GM21515 (cell line): ENCODE results near the gene COL6A1.

Experiments used
- ATAC-seq: cut with Tn5 transposase; IDR thresholded peaks from one replicate; pipeline ENCODE4 v1.9.1; 2021; ENCODE audit not compliant: unreplicated experiment

The COL6A1 gene

DNA sequence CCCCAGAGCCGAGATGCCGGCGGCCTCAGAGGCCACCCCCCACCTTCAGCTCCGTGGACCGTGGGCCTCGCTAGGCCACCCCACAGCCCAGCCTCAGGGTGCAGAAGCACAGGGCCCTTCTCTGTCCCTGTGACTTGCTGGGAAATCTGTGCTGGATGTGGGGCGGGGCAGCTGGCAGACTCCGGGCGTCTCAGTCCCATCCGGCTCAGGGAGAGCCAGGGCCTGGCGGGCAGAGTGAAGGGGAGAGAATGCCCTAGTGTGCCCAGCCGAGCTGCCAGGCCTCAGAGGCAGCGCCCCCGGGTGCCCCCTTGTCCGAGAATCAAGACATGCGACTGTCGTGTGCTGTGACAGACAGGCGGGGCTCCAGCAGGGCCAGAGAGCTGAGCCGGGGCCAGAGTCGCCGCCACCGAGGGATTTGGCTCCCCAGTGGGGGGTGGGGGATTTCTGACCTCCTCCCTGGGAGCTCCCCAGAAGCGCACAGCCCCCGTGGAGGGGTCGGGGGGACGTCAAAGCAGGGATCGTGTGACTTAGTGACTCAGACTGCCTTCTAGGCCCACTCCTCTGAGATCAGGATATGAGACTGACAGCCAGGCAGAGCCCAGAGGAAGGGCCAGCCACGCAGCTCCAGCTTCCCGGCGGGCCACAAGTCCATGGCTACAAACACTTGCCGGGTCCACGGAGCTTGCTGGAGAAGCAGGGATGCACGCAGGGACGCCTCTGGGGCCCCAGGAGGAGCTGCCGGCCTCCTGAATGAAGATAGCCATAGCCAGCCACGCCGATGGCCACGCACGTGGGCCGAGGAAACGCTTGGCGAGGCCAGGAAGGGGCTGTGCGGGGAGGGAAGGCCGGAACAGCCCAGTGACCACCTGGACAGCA lies 11.9 kb downstream of the COL6A1 start:
- ATAC-seq: no peak

DNA sequence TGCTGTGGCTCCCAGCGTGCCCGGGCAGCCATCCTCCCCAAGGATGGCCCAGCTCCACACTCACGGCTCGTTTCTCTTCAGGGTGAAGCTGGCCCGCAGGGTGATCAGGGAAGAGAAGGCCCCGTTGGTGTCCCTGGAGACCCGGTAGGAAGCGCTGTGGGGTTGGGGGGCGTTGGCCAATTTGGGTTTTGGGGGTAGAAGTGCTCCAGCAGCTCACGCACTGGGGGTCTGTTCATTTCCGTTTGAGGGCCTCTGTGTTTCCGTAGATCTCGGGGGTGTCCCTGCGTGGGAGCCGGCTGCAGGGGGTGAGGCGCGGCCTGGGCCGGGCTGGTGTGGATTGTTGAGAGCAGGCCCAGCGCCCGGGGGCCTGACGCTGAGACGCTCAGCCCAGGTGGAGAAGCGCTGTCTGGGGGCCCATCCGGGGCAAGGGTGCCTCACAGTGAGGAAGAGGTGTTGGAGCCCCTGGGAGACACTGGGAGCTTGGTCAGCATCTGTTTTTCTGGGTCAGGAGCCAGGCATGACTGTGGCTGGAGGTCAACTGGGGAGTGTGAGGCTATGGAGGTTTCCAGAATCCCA lies 12.6 kb downstream of the COL6A1 start:
- ATAC-seq: no peak

DNA sequence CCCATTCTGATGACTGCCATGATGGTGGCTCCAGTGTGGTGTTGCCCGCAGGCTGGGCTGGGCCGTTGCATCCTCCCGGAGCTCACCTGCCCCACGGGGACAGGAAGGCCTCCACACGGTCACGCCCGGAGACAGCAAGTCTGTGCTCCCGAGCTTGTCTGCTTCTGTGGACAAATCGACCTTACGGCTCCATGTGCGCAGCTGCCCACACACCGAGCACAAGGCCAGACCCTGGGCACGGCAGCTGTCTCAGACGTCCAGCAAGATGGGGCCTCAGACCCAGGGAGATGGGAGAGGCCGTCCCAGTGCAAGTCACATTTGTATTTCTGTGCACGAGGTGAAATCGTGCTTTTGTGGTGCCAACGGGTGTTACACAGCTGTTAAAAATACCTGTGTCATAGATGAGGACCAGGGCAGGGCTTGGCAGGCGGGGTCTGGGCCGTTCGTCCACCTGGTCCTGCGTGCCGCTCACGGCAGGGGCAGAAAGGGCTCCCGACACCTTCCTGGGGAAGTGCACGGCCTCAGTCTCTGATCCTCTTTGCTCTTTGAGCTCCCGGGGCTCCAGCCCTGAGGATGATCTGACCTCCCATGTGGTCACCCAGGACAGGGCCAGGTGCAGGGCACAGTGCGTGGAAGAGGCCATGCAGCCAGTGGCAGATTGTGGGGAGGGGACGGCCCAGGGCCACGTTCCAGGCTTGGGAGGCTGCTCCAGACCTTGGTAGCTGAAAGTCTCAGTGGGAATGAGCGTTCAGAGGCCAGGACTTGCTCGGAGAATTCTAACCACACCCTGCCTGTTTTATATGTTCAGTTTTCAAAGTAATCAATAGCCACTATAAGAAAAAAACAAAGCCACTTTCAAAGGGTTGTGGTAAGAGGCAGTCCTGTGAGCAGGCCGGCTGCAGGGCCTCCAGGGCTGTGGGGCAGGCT lies 13.5 kb downstream of the COL6A1 start:
- no peak for ATAC-seq

DNA sequence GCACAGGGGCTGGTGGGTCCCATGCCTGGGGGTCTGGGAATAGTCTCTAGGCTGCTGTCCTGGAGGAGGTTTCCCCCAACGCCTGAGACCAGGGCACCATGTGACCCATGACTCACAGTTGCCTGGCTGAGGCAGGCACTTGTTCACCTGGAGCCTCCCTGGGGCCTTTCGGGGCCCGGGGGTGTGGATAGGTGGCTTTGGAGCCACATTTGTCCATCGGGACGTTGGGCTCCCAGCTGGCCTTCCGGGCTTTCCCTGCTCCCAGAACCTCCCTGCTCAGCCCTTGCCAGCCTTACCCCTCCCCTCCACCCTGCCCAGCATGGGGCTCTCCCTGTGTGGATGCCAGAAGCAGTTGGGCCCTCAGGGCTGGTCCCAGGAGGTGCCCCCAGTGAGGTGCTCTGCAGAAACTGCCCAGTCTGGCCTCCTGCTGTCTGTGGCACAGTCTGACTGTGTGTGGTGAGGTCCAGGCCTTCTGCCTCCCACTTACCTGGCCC lies 14.2 kb downstream of the COL6A1 start:
- ATAC-seq: no peak

DNA sequence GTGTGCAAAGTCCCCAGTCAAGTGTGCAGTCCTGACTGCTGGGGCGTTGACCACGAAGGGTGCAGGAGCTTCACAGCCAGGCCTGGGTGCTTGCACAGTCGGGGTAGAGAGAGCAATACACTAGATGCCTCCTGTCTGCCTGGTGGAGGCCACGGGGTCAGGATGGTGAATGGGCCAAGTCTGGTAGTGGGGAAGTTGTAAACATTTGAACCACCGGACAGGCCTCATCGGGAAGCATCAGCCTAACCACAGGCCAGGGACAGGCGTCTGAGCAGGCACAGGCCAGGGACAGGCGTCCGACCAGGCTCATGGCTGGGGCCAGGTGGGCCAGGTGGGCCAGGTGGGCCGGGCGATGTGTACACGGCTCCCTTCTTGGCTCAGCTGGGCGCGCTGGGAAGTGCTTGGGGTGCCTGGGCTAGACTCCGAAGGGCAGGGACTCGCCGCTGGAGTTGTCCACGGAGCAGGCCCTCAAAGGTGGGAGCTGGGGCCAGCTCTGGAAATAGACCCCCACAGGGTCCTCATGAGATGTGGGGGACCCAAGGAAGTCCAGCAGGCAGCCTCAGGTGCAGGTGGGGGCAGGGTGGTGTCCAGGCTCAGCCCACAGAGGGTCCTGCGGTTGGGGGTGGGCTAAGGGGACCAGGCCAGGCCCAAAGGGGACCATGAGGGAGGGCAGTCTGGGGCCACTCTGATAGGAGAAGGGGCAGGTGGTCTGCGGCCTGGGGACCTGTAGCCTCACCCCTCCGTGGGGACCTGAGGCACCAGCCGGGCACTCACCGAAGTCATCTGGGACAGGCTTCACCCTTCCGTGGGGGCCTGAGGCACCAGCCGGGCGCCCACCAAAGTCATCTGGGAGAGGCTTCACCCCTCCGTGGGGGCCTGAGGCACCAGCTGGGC lies 15.0 kb downstream of the COL6A1 start:
- ATAC-seq: no peak

DNA sequence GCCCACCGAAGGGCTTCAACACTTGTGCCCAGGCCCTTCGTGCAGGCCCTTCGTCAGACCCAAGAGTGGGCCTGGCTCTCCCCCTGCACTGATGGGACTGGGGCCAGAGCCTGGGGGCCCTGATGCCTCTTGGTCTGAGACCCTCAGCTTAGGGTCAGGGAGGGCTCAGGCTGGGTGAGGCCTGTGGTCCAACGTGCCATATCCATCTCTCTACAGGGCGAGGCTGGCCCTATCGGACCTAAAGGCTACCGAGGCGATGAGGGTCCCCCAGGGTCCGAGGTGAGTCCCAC lies 15.6 kb downstream of the COL6A1 start:
- ATAC-seq: no peak

DNA sequence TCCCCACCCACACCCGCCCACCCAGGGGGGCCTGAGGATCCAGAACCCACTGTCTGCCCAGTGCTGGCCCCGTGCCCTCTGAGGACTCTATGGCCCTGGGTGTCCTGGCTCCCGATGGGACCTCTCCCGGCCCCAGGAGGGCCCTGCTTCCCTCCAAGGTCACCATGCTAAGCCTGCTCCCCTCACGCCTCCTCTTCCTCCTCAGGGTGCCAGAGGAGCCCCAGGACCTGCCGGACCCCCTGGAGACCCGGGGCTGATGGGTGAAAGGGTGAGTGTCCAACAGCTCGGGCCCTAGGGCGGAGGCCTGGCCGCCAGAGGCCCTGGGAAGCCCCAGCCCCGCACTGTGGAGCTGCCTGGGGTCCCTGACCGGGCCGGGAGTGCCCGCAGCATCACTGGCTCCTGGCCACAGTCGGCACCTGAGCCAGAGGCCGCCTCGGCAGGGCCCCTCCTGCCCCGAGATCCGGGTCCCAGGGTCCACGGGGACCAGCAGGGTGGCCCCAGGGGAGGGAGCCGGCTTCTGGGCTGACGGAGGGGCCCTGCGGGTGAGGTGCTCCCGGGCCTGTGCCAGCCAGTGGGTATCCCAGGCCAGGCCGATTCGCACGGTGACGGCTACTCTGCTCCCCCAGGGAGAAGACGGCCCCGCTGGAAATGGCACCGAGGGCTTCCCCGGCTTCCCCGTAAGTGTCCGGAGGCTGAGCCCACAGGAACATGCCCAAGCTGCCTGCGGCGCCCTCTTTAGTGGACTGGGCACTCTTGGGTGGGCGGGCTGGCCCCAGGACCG lies 16.1 kb downstream of the COL6A1 start:
- no peak for ATAC-seq

DNA sequence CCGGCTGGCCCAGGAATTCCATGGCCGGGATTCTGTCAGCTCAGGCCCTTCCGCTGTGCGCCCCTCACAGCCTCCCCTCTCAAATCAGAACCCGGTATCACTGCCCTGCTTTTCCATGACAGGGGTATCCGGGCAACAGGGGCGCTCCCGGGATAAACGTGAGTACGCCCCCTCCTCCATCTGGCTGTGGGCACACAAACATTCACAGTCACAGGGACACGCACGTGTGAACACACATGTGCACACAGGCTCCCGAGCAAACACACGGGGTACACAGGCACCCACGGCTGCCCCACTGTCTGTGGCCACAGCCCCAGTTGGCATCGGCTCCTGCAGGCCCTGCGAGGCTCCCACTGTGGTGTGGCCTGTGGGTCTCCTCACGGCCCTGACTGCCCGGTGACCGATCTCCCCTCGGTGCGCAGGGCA lies 16.7 kb downstream of the COL6A1 start:
- ATAC-seq: no peak

DNA sequence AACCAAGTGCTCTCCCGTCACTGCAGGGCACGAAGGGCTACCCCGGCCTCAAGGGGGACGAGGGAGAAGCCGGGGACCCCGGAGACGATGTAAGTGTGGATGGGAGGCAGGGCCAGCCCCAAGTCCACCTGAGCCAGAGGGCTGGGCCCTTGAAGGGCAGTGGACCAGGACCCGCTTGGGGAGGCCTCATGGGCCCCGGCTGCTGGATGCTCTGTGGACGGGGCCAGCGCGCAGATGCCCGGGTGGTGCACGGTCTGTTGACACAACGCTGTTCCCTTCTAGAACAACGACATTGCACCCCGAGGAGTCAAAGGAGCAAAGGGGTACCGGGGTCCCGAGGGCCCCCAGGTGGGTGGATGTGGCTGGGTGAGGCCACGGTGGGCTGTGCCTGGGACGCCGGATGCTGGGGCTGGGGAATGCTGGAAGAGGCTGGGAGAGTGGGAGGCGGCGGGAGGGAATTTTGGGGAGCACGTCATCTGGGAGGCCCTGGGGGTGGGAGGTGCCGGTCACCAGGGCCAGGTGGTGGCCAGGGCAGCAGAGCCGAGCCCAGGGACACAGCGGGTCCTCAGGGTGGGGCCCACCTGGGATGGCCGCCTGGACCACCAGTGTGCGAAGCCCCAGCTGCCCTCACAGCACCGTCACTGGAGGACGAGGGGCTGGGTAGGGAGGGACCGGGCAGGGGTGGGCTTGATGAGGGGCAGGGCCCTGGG lies 17.5 kb downstream of the COL6A1 start:
- ATAC-seq: no peak

DNA sequence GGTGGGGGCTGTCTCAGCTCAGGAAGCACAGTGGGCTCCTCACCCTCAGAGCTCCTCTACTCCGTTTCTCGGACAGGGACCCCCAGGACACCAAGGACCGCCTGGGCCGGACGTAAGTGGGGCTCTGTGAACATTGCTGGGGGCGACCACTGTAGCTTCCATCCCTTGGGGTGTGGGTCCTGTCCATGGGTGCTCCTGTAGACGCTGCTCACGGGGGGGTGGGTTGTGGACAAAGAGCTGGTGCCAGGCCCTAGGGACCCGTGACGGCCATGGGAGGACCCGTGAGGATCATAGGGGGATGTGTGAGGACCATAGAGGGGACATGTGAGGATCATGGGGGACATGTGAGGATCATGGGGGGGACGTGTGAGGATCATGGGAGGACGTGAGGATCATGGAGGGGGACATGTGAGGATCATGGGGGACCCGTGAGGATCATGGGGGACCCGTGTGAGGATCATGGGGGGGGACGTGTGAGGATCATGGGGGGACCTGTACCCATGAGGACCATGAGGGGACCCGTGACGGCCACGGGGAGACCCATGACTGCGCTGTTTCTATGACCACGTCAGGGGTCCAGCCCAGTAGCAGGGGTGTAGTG lies 18.1 kb downstream of the COL6A1 start:
- no peak for ATAC-seq

DNA sequence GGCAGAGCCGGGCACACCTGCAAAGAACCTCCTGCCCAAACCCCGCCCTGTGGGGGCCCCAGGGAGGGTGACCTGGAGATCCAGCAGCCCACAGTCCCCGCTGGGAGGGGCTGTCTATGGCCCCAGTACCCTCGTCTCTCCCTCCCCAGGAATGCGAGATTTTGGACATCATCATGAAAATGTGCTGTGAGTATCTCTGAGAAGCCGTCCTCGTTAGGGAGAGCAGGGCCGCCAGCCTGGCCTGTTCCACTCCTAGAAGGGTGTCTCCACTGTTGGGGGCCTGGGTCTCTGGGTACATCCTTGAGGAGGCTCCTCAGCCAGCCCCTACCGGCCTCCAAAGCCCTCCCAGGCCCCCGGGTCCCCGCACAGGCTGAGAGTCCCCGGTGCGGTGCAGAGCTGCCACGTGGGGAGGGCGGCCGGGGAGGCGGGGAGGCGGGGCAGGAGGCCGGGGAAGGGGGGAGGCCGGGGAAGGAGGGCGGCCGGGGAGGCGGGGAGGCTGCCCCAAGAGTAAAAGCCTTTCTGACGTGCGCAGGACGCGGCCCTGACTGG lies 18.7 kb downstream of the COL6A1 start:
- no peak for ATAC-seq

DNA sequence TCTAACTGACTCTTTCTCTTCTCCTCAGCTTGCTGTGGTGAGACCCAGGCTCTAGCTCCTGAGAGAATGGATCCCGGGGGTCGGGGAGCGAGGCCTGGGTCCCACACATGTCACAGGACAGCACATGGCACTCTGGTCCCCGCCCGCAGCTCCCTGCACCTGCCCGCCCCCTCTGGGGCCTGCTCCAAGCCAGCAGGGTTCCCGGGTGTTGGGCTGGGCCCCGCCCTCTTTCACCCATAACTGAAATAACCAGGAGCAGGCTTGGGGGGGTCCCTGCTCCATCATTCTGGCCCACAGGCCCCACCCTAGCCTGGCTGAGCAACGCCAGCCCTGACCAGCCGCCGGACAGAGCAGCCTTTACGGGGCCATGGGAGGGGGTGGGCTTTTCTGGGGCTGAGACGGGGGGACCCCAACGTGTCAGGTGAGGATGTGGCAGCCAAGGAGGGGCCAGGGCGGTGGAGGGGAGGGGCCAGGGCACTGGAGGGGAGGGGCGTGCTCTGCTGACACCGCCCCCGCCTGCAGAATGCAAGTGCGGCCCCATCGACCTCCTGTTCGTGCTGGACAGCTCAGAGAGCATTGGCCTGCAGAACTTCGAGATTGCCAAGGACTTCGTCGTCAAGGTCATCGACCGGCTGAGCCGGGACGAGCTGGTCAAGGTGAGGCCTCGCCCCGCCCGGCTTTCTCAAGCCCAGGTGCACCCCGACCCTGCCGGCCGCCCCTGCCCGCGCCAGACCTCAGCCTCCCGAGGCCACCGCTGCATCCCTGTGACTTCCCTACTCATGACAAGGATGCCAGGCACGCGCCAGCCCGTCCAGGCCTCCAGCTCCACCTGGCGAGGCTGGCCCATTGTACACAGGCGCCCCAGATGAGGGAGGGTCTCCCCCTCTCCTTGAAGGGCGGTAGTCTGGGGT lies 19.4 kb downstream of the COL6A1 start:
- no peak for ATAC-seq

DNA sequence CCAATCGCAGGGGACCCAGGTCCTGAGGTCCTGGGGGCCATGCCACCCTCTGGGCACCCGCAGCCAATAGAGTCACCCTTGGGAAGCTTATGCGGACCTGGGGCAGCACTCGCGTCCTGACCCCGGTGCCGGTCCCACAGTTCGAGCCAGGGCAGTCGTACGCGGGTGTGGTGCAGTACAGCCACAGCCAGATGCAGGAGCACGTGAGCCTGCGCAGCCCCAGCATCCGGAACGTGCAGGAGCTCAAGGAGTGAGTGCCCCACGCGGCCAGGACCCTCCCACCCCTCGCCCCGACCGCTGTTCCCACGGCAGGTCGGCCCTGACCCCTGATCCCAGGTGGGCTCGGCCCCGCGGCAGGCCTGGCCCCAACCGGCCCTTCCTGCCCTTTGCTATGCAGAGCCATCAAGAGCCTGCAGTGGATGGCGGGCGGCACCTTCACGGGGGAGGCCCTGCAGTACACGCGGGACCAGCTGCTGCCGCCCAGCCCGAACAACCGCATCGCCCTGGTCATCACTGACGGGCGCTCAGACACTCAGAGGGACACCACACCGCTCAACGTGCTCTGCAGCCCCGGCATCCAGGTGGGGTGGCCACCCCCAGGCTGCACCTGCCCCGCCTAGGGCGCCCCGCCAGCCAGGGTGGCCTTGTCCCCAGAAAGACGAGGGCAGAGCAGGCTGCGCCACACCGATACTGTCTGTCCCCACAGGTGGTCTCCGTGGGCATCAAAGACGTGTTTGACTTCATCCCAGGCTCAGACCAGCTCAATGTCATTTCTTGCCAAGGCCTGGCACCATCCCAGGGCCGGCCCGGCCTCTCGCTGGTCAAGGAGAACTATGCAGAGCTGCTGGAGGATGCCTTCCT lies 20.5 kb downstream of the COL6A1 start:
- no peak for ATAC-seq

DNA sequence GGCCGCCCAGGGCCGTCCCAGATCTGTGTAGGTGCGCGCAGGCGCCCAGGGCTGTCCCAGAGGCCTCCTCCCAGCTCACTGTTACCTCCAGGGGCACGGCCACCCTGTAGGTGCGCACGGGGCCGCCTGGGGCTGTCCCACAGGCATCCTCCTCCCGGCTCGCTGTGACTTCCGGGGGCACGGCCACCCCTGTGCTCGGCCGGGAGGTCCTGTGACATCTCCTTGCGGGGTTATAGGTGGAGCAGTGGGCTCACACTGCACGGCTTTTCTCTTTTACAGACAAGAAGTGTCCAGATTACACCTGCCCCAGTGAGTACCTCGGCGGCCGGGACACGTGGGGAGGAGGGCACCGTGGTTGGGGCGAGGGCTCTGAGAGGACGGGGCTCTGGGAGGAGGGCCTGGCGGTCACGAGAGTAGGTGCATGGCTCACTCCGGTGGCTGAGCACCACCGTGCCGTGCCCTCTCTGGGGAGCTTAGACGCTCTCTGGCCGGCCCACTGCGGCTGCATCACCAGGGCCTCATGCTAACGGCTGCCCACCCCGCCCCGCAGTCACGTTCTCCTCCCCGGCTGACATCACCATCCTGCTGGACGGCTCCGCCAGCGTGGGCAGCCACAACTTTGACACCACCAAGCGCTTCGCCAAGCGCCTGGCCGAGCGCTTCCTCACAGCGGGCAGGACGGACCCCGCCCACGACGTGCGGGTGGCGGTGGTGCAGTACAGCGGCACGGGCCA lies 21.4 kb downstream of the COL6A1 start:
- no peak for ATAC-seq

DNA sequence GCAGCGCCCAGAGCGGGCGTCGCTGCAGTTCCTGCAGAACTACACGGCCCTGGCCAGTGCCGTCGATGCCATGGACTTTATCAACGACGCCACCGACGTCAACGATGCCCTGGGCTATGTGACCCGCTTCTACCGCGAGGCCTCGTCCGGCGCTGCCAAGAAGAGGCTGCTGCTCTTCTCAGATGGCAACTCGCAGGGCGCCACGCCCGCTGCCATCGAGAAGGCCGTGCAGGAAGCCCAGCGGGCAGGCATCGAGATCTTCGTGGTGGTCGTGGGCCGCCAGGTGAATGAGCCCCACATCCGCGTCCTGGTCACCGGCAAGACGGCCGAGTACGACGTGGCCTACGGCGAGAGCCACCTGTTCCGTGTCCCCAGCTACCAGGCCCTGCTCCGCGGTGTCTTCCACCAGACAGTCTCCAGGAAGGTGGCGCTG lies 22.0 kb downstream of the COL6A1 start:
- ATAC-seq: no peak
